Measurements from ENCODE around the gene GCNA.
"Not testable (repeated sequence)": the region's sequence is repeated elsewhere in the genome, so short reads cannot be mapped to it uniquely, and the experiment has no call there.

The GCNA gene

GRCh38 chrX:71617742-71618141 is 39.5 kb downstream of the GCNA start:
- DNase-seq = no peak

DNA sequence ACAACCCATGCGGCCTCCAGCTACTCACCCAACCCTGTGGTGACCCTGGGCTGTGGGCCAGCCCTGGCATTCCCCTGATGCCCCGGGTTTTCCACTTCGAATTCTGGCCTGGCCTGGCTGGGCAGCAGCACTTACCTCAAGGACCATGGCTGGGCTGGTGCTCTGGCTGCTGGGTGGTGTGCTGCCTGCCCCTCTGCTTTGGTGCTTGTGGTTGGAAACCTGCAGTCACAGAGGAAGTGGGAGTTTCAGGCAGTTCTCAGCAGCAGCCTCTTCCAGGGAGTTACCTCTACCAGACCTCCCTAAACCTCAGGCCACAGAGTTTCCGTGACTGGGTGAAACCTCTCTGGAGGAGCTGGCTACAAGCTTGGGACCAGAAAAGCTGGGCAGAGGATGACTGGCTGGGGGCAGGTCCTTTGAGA is 40.1 kb downstream of the GCNA start, which contains the start of gene CXCR3:
CXCR3 (minus strand) TSS at position 209 of the 419 bp plus-strand sequence; CDS start at position 147, 62 bp downstream.
- DNase-seq = peak; percentile 53

DNA sequence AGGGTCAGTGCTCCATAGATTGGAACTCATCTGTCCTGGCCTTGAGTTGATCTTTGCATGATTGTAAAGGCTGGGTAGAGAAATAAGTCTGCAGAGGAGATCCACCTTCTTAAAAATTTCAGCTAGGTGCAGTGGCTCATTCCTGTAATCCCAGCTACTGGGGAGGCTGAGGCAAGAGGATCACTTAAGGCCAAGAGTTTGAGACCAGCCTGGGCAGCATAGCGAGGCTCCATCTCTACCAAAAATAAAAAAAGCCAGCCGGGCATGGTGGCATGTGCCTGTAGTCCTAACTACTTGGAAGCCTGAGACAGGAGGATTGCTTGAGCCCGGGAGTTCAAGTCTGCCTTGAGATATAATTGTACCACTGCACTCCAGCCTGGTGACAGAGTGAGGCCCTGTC is 40.5 kb downstream of the GCNA start:
- DNase-seq = no peak

- peak; percentile 62 for DNase-seq
These were observed 41.0 kb downstream of the GCNA start for GRCh38 chrX:71619193-71619592.

DNA sequence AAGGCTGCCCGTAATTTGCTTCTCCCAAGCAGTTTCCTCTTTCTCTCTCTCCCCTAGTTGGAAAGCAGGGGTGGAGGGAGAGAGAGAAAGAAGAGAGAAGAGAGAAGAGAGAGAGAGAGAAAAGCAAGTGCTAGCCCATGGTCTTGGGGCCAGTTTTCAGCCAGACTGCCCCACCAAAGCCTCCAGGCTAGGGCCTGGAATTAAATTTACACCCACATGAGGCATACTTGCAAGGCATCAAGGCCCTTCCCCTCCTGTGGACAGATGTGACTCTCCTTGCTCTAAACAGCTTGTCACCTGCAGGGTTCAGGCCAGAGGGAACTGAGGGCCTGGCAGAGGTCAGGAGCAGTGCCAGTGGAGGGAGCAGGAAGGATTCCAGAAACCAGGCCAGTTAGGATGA is 41.7 kb downstream of the GCNA start:
- no peak for DNase-seq

DNA sequence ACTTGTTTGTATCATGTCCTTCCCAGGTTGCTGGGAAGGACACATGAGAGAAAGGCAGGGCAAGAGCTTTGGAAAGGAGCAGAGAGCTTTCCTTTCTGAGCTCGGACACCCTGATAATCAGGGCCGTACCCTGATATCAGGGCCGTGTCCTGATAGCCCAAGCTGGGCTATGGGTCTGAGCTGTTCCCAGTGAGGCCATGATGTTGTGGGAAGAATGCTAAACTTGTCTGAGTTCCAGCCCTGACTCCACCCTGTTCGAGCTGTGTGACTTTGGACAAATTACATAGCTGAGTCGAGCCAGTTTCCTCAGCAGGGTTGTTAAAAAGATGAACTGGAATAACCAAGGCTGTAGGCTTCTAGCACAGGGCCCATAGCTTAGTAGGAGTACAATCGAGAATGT is 43.4 kb downstream of the GCNA start:
- DNase-seq = no peak

- no peak for DNase-seq
These were observed 43.9 kb downstream of the GCNA start for GRCh38 chrX:71622032-71622575.

GRCh38 chrX:71622576-71623450 is 44.6 kb downstream of the GCNA start:
- DNase-seq = peak; percentile 80

DNA sequence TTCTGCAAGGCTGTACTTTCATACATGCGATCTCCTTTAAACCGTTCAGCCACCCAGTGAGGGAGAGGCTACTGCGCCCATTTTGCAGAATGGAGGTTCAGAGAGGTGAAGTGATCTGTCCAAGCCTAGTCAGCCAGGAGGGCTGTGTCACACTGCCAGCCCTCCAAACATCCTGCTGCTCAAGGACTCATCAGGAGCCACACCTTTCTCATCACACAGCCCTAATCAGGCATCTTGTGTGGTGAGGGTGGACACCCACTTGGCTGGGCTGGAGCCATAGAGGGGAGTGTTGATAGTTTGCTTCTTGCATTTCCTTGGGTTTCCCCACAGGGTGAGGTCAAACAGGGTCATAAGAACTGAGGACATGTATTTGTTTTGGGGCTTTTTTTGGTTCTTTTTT is 45.5 kb downstream of the GCNA start:
- DNase-seq = no peak

DNA sequence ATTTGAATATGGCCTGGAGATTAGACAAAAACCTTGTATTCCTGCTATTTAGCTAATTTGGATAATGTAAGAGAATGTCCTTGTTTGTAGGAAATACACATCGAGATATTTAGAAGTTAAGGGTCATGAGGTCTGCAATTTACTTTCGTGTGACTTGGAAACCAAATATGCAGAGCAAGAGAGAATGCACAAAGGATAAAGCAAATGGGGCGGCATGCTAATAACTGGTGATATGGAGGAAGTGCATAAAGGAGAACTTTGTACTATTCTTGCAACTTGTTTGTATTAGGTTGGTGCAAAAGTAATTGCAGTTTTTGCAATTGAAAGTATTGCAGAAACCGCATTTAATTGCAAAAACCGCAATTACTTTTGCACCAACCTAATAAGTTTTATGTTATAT is 47.2 kb downstream of the GCNA start:
- DNase-seq = no peak

- no peak for DNase-seq
These were observed 48.3 kb downstream of the GCNA start for GRCh38 chrX:71626576-71626975.

DNA sequence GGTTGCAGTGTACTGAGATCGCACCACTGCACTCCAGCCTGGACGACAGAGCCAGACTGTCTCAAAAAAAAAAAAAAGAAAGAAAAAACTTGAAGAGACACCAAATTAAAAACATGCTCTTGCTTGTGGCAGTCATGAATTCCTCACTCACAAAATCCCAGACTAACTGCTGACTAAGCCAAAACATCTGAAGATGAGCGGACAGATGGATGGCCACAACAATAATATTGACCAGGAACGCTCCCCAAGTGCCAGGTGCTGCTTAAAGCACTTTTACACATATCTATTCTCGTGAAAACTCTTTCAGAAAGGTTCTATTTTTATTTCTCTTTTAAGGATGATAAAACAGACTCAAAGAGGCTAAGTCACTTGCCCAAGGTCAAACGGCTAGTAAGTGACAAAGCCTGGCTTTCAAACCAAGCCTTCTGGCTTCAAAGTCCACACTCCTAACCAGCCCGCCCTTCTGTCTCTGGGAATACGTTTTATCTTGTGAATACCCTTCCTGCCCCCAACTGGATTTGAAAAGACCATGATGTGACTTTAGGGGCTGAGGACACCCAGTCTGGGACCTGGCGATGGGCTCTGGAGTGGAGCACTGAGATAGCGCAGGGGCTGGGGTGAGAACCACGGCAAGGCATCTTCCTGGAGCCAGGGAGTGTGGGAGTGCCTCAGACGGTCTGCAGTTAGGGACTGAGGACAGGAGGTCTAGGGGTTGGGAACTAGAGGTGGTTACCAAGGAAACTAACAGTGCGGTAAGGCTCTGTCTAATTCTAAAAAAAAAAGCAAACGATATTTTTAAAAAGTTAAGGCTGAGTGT is 49.6 kb downstream of the GCNA start:
- DNase-seq = no peak

- DNase-seq = no peak
These were observed 51.2 kb downstream of the GCNA start for GRCh38 chrX:71629467-71629866.

DNA sequence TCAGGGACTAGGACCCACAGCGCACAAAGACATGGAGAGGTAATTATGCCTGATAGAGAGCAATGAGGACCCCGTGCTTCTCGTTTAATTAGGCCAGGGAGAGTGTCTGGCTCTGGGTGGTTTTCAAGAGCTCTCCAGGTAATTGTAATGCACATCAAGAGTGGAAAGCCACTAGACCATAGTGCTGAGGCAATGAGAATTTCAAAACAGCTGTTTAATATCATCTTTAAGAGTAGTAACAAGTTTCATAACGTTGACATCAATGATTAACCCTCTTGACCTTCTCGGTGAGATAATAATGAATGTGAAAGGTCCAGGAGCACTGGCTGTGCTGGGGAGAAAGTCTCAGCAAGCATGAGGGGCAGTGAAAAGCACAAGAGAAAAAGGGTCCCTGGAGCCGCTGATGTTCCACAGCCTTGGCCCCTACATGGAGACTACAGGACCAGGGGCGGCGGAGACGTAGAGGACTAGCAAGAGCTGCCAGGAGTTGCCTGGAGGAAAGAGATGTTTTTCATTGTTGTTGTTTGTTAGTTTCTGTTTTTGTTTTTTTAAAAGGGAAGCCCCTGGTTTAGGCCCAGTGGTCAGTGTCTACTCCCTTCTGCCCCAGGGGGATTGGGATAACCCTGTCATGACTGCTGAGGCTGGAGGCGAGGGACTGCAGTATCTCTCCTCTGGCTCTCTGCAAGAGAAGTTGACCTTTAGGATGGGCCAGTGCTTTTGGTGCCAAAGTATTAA is 54.9 kb downstream of the GCNA start:
- DNase-seq = no peak

- DNase-seq = no peak
These were observed 56.1 kb downstream of the GCNA start for GRCh38 chrX:71634366-71634765.

- peak; percentile 33 for DNase-seq
These were observed 58.4 kb downstream of the GCNA start for GRCh38 chrX:71636438-71637252.

GRCh38 chrX:71637253-71637618 is 59.0 kb downstream of the GCNA start:
- DNase-seq = no peak

DNA sequence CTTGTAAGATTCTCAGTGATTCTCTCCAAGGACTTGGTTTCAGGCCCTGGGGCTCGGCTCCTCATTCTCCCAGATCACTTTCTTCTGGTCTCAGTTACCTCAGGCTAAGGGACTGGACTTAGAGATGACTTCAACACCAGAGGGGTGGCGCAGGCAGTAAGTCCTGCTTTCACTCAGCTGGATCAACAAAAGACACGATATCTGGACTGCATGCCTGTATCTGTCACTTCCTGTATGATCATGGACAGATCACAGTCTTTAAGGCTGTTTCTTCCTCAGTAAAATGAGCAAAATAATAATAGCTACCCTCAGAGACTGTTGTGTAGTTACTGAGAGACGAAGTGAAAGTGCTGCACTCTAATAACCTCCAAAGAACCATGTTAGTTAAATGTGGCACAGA is 59.6 kb downstream of the GCNA start:
- DNase-seq = no peak

GRCh38 chrX:71638409-71638808 is 60.2 kb downstream of the GCNA start:
- DNase-seq = no peak

GRCh38 chrX:71640002-71640401 is 61.8 kb downstream of the GCNA start:
- peak; percentile 36 for DNase-seq

DNA sequence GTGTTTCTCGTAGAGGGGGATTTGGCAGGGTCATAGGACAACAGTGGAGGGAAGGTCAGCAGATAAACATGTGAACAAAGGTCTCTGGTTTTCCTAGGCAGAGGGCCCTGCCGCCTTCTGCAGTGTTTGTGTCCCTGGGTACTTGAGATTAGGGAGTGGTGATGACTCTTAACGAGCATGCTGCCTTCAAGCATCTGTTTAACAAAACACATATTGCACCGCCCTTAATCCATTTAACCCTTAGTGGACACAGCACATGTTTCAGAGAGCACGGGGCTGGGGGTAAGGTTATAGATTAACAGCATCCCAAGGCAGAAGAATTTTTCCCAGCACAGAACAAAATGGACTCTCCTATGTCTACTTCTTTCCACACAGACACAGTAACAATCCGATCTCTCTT is 66.2 kb downstream of the GCNA start:
- not testable (repeated sequence) for DNase-seq

All from central memory CD4-positive, alpha-beta T cell (primary cell).